Neural cell (in vitro differentiated cells): ENCODE data around the gene MAST2. TPM values are rescaled to one million over a fixed set of nuclear protein-coding genes. Genes with fewer than 3 reads are reported as not detected.

Experiments
- H2AFZ ChIP-seq: fragments of 200-600, 300-800 bp; sonication (generic), shearing (Covaris generic); 2 replicates; pipeline ENCODE4 v1.6.0; 2014; ENCODE audit warnings: low read depth, mild to moderate bottlenecking, antibody characterized with exemption, low read length, moderate library complexity
- H3F3A ChIP-seq: fragments of 200-600 bp; shearing (Covaris generic); 2 replicates; pipeline ENCODE4 v1.6.1; 2016; ENCODE audit warnings: mild to moderate bottlenecking, moderate library complexity, mixed read lengths, antibody characterized with exemption, low read length; ENCODE audit not compliant: insufficient read depth, poor library complexity, severe bottlenecking
- H3K27ac ChIP-seq: fragments of 200-600, 300-800 bp; sonication (generic), shearing (Covaris generic); 2 replicates; pipeline ENCODE4 v1.5.1; 2014; ENCODE audit warnings: mild to moderate bottlenecking, low read length, moderate library complexity
- H3K27me3 ChIP-seq: fragments of 300-800, 200-600 bp; sonication (generic), shearing (Covaris generic); 2 replicates; pipeline ENCODE4 v1.6.0; 2014; ENCODE audit warnings: mild to moderate bottlenecking, low read depth, low read length, moderate library complexity; ENCODE audit not compliant: insufficient read depth
- H3K36me3 ChIP-seq: fragments of 300-800, 200-600 bp; sonication (generic), shearing (Covaris generic); 2 replicates; pipeline ENCODE4 v1.5.1; 2014; ENCODE audit warnings: mild to moderate bottlenecking, antibody characterized with exemption, low read length, moderate library complexity; ENCODE audit not compliant: insufficient read depth
- H3K4me2 ChIP-seq: fragments of 300-800, 200-600 bp; sonication (generic), shearing (Covaris generic); 2 replicates; pipeline ENCODE4 v1.6.0; 2014; ENCODE audit warnings: mild to moderate bottlenecking, low read length
- H3K4me3 ChIP-seq: fragments of 300-800, 200-600 bp; sonication (generic), shearing (Covaris generic); 2 replicates; pipeline ENCODE4 v1.5.1; 2014; ENCODE audit warnings: mild to moderate bottlenecking, low read length, moderate library complexity
- H3K79me2 ChIP-seq: fragments of 200-600 bp; shearing (Covaris generic); replicated peaks from 2 replicates; pipeline ENCODE4 v1.6.0; 2014; ENCODE audit warnings: mild to moderate bottlenecking, low read length, moderate library complexity; ENCODE audit not compliant: insufficient read depth
- H3K9ac ChIP-seq: fragments of 300-800, 200-600 bp; sonication (generic), shearing (Covaris generic); 2 replicates; pipeline ENCODE4 v1.6.1; 2016; ENCODE audit warnings: mild to moderate bottlenecking, low read length, mixed read lengths
- H3K9me2 ChIP-seq: fragments of 200-600 bp; shearing (Covaris generic); 2 replicates; pipeline ENCODE4 v1.6.1; 2016; ENCODE audit warnings: mild to moderate bottlenecking, low read length, mixed read lengths; ENCODE audit not compliant: insufficient read depth
- H3K9me3 ChIP-seq: fragments of 200-600, 300-800 bp; sonication (generic), shearing (Covaris generic); 2 replicates; pipeline ENCODE4 v1.6.1; 2016; ENCODE audit warnings: mild to moderate bottlenecking, mixed run types, low read length, moderate library complexity, mixed read lengths
- H4K20me1 ChIP-seq: fragments of 200-600 bp; shearing (Covaris generic); 2 replicates; pipeline ENCODE4 v1.6.1; 2016; ENCODE audit warnings: mild to moderate bottlenecking, mixed run types; ENCODE audit not compliant: insufficient read depth
- CTCF ChIP-seq: fragments of 450-650 bp; IDR thresholded peaks from 2 replicates; pipeline ENCODE4 v1.5.1; 2014; ENCODE audit warnings: antibody characterized with exemption, mild to moderate bottlenecking, moderate library complexity; ENCODE audit not compliant: poor library complexity, severe bottlenecking
- EP300 ChIP-seq: fragments of 450-650 bp; conservative IDR thresholded peaks from 2 replicates; pipeline ENCODE4 v1.6.1; 2014; ENCODE audit warnings: antibody characterized with exemption, mild to moderate bottlenecking, moderate library complexity; ENCODE audit not compliant: poor library complexity, severe bottlenecking
- EZH2 ChIP-seq: fragments of 200-600, 300-800 bp; shearing (Covaris generic), sonication (generic); IDR thresholded peaks from 2 replicates; pipeline ENCODE4 v1.6.1; 2014; ENCODE audit warnings: antibody characterized with exemption, low read length, borderline replicate concordance, mild to moderate bottlenecking; ENCODE audit not compliant: insufficient read depth, poor library complexity, severe bottlenecking
- MXI1 ChIP-seq: fragments of 450-650 bp; conservative IDR thresholded peaks from 2 replicates; pipeline ENCODE4 v1.6.1; 2014; ENCODE audit warnings: antibody characterized with exemption, mild to moderate bottlenecking; ENCODE audit not compliant: poor library complexity, severe bottlenecking
- POLR2AphosphoS5 ChIP-seq: IDR thresholded peaks from 2 replicates; pipeline ENCODE4 v1.6.1; 2012
- RAD21 ChIP-seq: fragments of 450-650 bp; conservative IDR thresholded peaks from 2 replicates; pipeline ENCODE4 v1.6.1; 2014; ENCODE audit warnings: antibody characterized with exemption, mild to moderate bottlenecking, moderate library complexity
- REST ChIP-seq: IDR thresholded peaks from 2 replicates; pipeline ENCODE4 v1.6.1; 2012; ENCODE audit warnings: borderline replicate concordance
- SMC3 ChIP-seq: fragments of 450-650 bp; conservative IDR thresholded peaks from 2 replicates; pipeline ENCODE4 v1.6.1; 2014; ENCODE audit warnings: antibody characterized with exemption, mild to moderate bottlenecking, moderate library complexity; ENCODE audit not compliant: poor library complexity
- TAF1 ChIP-seq: IDR thresholded peaks from 2 replicates; pipeline ENCODE4 v1.6.1; 2012; ENCODE audit warnings: low read depth
- polyA plus RNA-seq: library from polyadenylated mRNA; depleted of rRNA; stranded (reverse); fragments of >200 nt; gene quantifications from 2 replicates; pipeline ENCODE4 v1.2.3, GENCODE V29; 2014

MAST2 gene
- polyA plus RNA-seq, 1 donor from 2014 or later: 22.2 TPM

- Histone ChIP-seq H3K9me2 (no peaks in the 10 kb centered on the region), H3K4me2 (no peak overlapping the region), H3F3A (no peaks in the 10 kb centered on the region), H3K27ac (no peak overlapping the region), H3K36me3 (no peaks in the 10 kb centered on the region), H3K9ac (no peak overlapping the region), H3K9me3 (no peaks in the 10 kb centered on the region), H3K4me3 (no peak overlapping the region), H2AFZ (no peak overlapping the region), H4K20me1 (no peaks in the 10 kb centered on the region), H3K79me2 (no peaks in the 10 kb centered on the region), H3K27me3 (no peaks in the 10 kb centered on the region)
- TF ChIP-seq MXI1 (no peak), REST (no peak), CTCF (no peak), EZH2 (no peak), RAD21 (no peak), TAF1 (no peak)
These were observed 83.9 kb downstream of the MAST2 start for GRCh38 chr1:45887156-45887842.

- H3K27me3 ChIP-seq: no peaks in the 10 kb centered on the region
- H4K20me1 ChIP-seq: no peaks in the 10 kb centered on the region
- no peaks in the 10 kb centered on the region for H3F3A ChIP-seq
- H3K4me3 ChIP-seq: no peak overlapping the region
- no peak overlapping the region for H3K9ac ChIP-seq
- H3K79me2 ChIP-seq: no peaks in the 10 kb centered on the region
- no peak overlapping the region for H3K4me2 ChIP-seq
- TF ChIP-seq CTCF (no peak), MXI1 (no peak), EZH2 (no peak), REST (no peak), SMC3 (no peak), TAF1 (no peak), EP300 (no peak), RAD21 (no peak), POLR2AphosphoS5 (no peak)
- no peaks in the 10 kb centered on the region for H3K9me3 ChIP-seq
- no peak overlapping the region for H2AFZ ChIP-seq
- H3K36me3 ChIP-seq: no peaks in the 10 kb centered on the region
- H3K9me2 ChIP-seq: no peaks in the 10 kb centered on the region
- H3K27ac ChIP-seq: no peak overlapping the region
These were observed 86.7 kb downstream of the MAST2 start for GRCh38 chr1:45890078-45890477.
